H1 (cell line): ENCODE data around the gene UTP15. TPM values are rescaled to one million over a fixed set of nuclear protein-coding genes. Genes with fewer than 3 reads are reported as not detected.

Experiments used
- BRCA1 ChIP-seq: IDR thresholded peaks from 2 replicates; pipeline ENCODE4 v1.6.1; 2012; ENCODE audit warnings: low read depth, low read length, improper control_type of control experiment
- CHD2 ChIP-seq: IDR thresholded peaks from 2 replicates; pipeline ENCODE4 v1.6.1; 2012; ENCODE audit warnings: low read length, improper control_type of control experiment
- ZNF274 ChIP-seq: IDR thresholded peaks from 2 replicates; pipeline ENCODE4 v1.7.0; 2012; ENCODE audit warnings: low read length, borderline replicate concordance; ENCODE audit errors: extremely low read depth
- polyA plus RNA-seq, 7 experiments: library from polyadenylated mRNA; depleted of rRNA in 3 of 7; stranded (reverse) in 5 of 7; unstranded in 2 of 7; fragments of >200 nt in 5 of 7; fragments of 200-250 nt in 2 of 7; gene quantifications; 1 replicate in 5 of 7; 2 replicates in 1 of 7; 4 replicates in 1 of 7; pipeline versions ENCODE4 v1.2.1 to v1.2.3, GENCODE V29; 2011 to 2013; ENCODE audit warnings: missing spikeins in 2 of 7, mixed read lengths in 2 of 7
- total RNA-seq: library from RNA; stranded (reverse); fragmentation: NEBNext Ultra II Directional; extraction: Animal tissue kit (Norgen Biotek cat#: 25700); gene quantifications from 2 replicates; pipeline ENCODE4 v1.2.1, GENCODE V29; 2021

The UTP15 gene
- total and polyA plus RNA-seq, 2 of the 8 experiments (the other 6 are each of a cell fraction or from before 2014, with no cell fraction given), result 14.3 to 33.6 TPM

DNA sequence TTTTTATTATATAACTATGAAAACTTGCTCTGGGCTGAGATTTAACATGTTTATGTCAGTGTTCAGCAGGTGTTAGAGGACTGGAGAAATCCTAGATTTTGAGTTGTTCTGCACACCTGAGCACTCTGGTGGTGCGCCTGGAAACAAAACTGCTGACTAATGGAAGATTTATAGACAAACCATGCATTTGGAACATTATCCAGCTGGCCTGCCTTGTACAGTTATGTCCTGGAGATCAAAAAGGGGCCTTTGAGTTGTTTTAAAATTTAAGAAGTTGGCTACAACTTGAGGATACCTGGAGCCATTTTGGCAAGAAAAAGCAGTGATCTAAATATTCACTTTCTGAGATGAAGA, 54.8 kb downstream of the UTP15 start (continued):
- TF ChIP-seq ZNF274 (no peak), CHD2 (no peak), BRCA1 (no peak)
